HUES48 (cell line): ENCODE data around the gene IL18.
"Not testable (repeated sequence)": the region's sequence is repeated elsewhere in the genome, so short reads cannot be mapped to it uniquely, and the experiment has no call there.

ENCODE experiments used
- H3K27ac ChIP-seq: one replicate; pipeline ENCODE4 v1.7.0; 2013; ENCODE audit warnings: low read depth, low read length, inconsistent platforms
- H3K27me3 ChIP-seq: 2 replicates; pipeline ENCODE4 v1.6.1; 2013; ENCODE audit warnings: mild to moderate bottlenecking, low read length; ENCODE audit not compliant: control insufficient read depth, insufficient read depth
- H3K36me3 ChIP-seq: 2 replicates; pipeline ENCODE4 v1.6.1; 2013; ENCODE audit warnings: low read length; ENCODE audit not compliant: control insufficient read depth, insufficient read depth
- H3K4me1 ChIP-seq: 2 replicates; pipeline ENCODE4 v1.6.1; 2013; ENCODE audit warnings: mild to moderate bottlenecking, low read length; ENCODE audit not compliant: control insufficient read depth, insufficient read depth
- H3K4me3 ChIP-seq: 2 replicates; pipeline ENCODE4 v1.5.1; 2013; ENCODE audit warnings: mild to moderate bottlenecking, low read depth, low read length
- H3K9ac ChIP-seq: 2 replicates; pipeline ENCODE4 v1.6.1; 2013; ENCODE audit warnings: mild to moderate bottlenecking, low read depth, low read length, moderate library complexity
- H3K9me3 ChIP-seq: 2 replicates; pipeline ENCODE4 v1.6.1; 2013; ENCODE audit warnings: low read length; ENCODE audit not compliant: control insufficient read depth, insufficient read depth

IL18 gene

GRCh38 chr11:112121981-112122615 is 41.8 kb downstream of the IL18 start:
- Histone ChIP-seq H3K27ac (no peak overlapping the region), H3K9ac (no peak overlapping the region)

GRCh38 chr11:112118176-112118575 is 45.7 kb downstream of the IL18 start:
- no peak overlapping the region for H3K4me3 ChIP-seq
- no peaks in the 10 kb centered on the region for H3K9me3 ChIP-seq
- no peak overlapping the region for H3K9ac ChIP-seq
- H3K27me3 ChIP-seq: no peaks in the 10 kb centered on the region
- no peaks in the 10 kb centered on the region for H3K4me1 ChIP-seq
- H3K27ac ChIP-seq: no peak overlapping the region
- H3K36me3 ChIP-seq: no peaks in the 10 kb centered on the region

More at GRCh38 chr11:112121981-112122615, 41.8 kb downstream of the IL18 start:
- no peaks in the 10 kb centered on the region for H3K27me3 ChIP-seq
- H3K4me3 ChIP-seq: no peak overlapping the region
- no peaks in the 10 kb centered on the region for H3K4me1 ChIP-seq
- H3K36me3 ChIP-seq: no peaks in the 10 kb centered on the region
- no peaks in the 10 kb centered on the region for H3K9me3 ChIP-seq

- no peaks in the 10 kb centered on the region for H3K27me3 ChIP-seq
- no peaks in the 10 kb centered on the region for H3K36me3 ChIP-seq
- no peak overlapping the region for H3K27ac ChIP-seq
- no peak overlapping the region for H3K4me3 ChIP-seq
- no peaks in the 10 kb centered on the region for H3K4me1 ChIP-seq
- H3K9ac ChIP-seq: no peak overlapping the region
- no peaks in the 10 kb centered on the region for H3K9me3 ChIP-seq
Measured at GRCh38 chr11:112115386-112115785, 48.5 kb downstream of the IL18 start.

- Histone ChIP-seq H3K36me3 (no peaks in the 10 kb centered on the region), H3K9ac (no peak overlapping the region), H3K4me3 (no peak overlapping the region), H3K9me3 (no peaks in the 10 kb centered on the region), H3K27me3 (no peaks in the 10 kb centered on the region), H3K4me1 (no peaks in the 10 kb centered on the region), H3K27ac (no peak overlapping the region)
Measured at GRCh38 chr11:112114460-112114859, 49.4 kb downstream of the IL18 start.

- no peaks in the 10 kb centered on the region for H3K27me3 ChIP-seq
- H3K9ac ChIP-seq: no peak overlapping the region
- H3K27ac ChIP-seq: no peak overlapping the region
- no peaks in the 10 kb centered on the region for H3K4me1 ChIP-seq
- no peak overlapping the region for H3K4me3 ChIP-seq
- no peaks in the 10 kb centered on the region for H3K9me3 ChIP-seq
- H3K36me3 ChIP-seq: no peaks in the 10 kb centered on the region
Measured at GRCh38 chr11:112113539-112114457, 50.1 kb downstream of the IL18 start.

GRCh38 chr11:112106070-112106469 is 57.8 kb downstream of the IL18 start:
- no peaks in the 10 kb centered on the region for H3K9me3 ChIP-seq
- H3K36me3 ChIP-seq: no peaks in the 10 kb centered on the region
- H3K9ac ChIP-seq: no peak overlapping the region
- H3K27ac ChIP-seq: no peak overlapping the region
- H3K4me1 ChIP-seq: no peaks in the 10 kb centered on the region
- no peaks in the 10 kb centered on the region for H3K27me3 ChIP-seq
- H3K4me3 ChIP-seq: no peak overlapping the region

- Histone ChIP-seq H3K4me3 (no peak overlapping the region), H3K4me1 (no peaks in the 10 kb centered on the region), H3K27me3 (no peaks in the 10 kb centered on the region), H3K27ac (no peak overlapping the region), H3K9me3 (no peaks in the 10 kb centered on the region), H3K9ac (no peak overlapping the region), H3K36me3 (no peaks in the 10 kb centered on the region)
Measured at GRCh38 chr11:112103446-112103845, 60.4 kb downstream of the IL18 start.

- Histone ChIP-seq H3K4me1 (no peaks in the 10 kb centered on the region), H3K36me3 (peaks cover 15% of the 10 kb centered on the region), H3K27ac (no peak overlapping the region), H3K4me3 (no peak overlapping the region), H3K9me3 (no peaks in the 10 kb centered on the region), H3K27me3 (no peaks in the 10 kb centered on the region), H3K9ac (no peak overlapping the region)
Measured at GRCh38 chr11:112100462-112100861, 63.4 kb downstream of the IL18 start.

- no peaks in the 10 kb centered on the region for H3K27me3 ChIP-seq
- no peak overlapping the region for H3K4me3 ChIP-seq
- no peaks in the 10 kb centered on the region for H3K4me1 ChIP-seq
- no peak overlapping the region for H3K27ac ChIP-seq
- H3K9me3 ChIP-seq: no peaks in the 10 kb centered on the region
- H3K9ac ChIP-seq: no peak overlapping the region
- peaks cover 36% of the 10 kb centered on the region for H3K36me3 ChIP-seq
Measured at GRCh38 chr11:112097734-112098528, 66.0 kb downstream of the IL18 start.

GRCh38 chr11:112096194-112096593 is 67.7 kb downstream of the IL18 start:
- H3K4me3 ChIP-seq: no peak overlapping the region
- H3K36me3 ChIP-seq: peaks cover 53% of the 10 kb centered on the region
- H3K27me3 ChIP-seq: no peaks in the 10 kb centered on the region
- no peaks in the 10 kb centered on the region for H3K4me1 ChIP-seq
- H3K27ac ChIP-seq: no peak overlapping the region
- H3K9me3 ChIP-seq: no peaks in the 10 kb centered on the region
- no peak overlapping the region for H3K9ac ChIP-seq

- H3K36me3 ChIP-seq: peaks cover 62% of the 10 kb centered on the region
- not testable (repeated sequence) for H3K27me3 ChIP-seq, H3K4me3 ChIP-seq, H3K27ac ChIP-seq, H3K4me1 ChIP-seq, H3K9me3 ChIP-seq, H3K9ac ChIP-seq
Measured at GRCh38 chr11:112095302-112095701, 68.6 kb downstream of the IL18 start.
